ENCODE results near the gene CA14. TPM values are rescaled to one million over a fixed set of nuclear protein-coding genes. Genes with fewer than 3 reads are reported as not detected.
"Not testable (repeated sequence)": the region's sequence is repeated elsewhere in the genome, so short reads cannot be mapped to it uniquely, and the experiment has no call there.

Gene CA14
- total RNA-seq (not detected), total RNA-seq (0 to 0.13 (median 0) reads per million in 172 experiments)
- polyA plus RNA-seq (2013, experiment 1 of 2) = 1.0 TPM
- polyA plus RNA-seq (2013, experiment 2 of 2) = 2.0 TPM

DNA sequence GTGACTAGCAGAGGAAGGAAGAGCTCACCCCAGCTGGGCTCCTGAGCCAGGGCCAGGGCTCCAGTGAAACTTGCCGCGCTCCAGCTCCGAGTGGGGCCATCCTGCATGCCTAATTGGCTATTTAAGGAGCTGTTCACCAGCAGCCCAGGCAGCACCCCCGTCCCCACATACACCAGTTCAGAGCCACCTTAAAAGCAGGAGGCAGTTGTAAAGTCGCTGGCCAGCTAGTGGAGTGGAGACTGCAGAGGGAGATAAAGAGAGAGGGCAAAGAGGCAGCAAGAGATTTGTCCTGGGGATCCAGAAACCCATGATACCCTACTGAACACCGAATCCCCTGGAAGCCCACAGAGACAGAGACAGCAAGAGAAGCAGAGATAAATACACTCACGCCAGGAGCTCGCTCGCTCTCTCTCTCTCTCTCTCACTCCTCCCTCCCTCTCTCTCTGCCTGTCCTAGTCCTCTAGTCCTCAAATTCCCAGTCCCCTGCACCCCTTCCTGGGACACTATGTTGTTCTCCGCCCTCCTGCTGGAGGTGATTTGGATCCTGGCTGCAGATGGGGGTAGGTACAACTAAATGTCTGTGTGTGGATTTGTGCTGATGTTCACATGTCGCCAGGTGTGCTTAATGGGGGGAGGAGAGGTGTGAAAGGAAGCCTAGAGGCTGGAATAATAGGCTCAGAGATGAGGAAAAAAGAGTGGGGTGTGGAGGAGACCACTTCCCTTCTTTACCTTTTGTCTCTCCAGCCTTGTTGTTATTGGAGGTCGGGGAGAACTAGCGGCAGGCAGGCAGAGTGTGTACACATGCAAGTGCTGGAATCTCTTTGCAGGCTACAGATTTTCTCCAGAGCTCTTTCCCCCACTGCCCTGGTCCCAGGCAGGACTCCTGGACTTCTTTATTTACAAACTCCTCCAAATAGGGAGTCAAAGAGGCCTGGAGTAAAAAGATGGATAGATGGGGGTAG is at the start of gene CA14:
Gene CA14, plus strand, starts transcription at position 151 of the 962 bp plus-strand sequence. Its CDS starts 355 bp downstream, at position 506.
- no peak for ATAC-seq (ENCODE audit: poor library complexity)
- no peaks in the 10 kb centered on the region for H3K36me3 ChIP-seq (ENCODE audit: insufficient read depth, low read length)
- H3K27ac ChIP-seq (ENCODE audit: low read depth in 1 of 2, low read length in 2 of 2) = no peak within 1 kb of the TSS
- H3K9me3 Mint-ChIP-seq = no peaks in the 10 kb centered on the region
- ChIA-PET POLR2A (interaction anchor here (1.4 kb wide), 1 partner anchor 11 kb away, joined by 4 read pairs; no protein-coding TSS in a partner anchor), CTCF (no interaction called here)
- peaks cover 27 to 28% of the 10 kb centered on the region in 2 experiments for H3K27me3 ChIP-seq (ENCODE audit: control insufficient read depth in 1 of 2, insufficient read depth in 2 of 2, low read length in 2 of 2)
- no peak within 1 kb of the TSS for H3K27ac Mint-ChIP-seq
- TF ChIP-seq, protein P1, sequence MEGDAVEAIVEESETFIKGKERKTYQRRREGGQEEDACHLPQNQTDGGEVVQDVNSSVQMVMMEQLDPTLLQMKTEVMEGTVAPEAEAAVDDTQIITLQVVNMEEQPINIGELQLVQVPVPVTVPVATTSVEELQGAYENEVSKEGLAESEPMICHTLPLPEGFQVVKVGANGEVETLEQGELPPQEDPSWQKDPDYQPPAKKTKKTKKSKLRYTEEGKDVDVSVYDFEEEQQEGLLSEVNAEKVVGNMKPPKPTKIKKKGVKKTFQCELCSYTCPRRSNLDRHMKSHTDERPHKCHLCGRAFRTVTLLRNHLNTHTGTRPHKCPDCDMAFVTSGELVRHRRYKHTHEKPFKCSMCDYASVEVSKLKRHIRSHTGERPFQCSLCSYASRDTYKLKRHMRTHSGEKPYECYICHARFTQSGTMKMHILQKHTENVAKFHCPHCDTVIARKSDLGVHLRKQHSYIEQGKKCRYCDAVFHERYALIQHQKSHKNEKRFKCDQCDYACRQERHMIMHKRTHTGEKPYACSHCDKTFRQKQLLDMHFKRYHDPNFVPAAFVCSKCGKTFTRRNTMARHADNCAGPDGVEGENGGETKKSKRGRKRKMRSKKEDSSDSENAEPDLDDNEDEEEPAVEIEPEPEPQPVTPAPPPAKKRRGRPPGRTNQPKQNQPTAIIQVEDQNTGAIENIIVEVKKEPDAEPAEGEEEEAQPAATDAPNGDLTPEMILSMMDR (IDR thresholded peaks at IDR 0.05) = no peak
- peaks cover 40% of the 10 kb centered on the region for H3K27me3 Mint-ChIP-seq
- no peak within 1 kb of the TSS for H3K4me3 ChIP-seq (ENCODE audit: low read length)
- no peak for DNase-seq
- H3K36me3 Mint-ChIP-seq (ENCODE audit: low read depth) = no peaks in the 10 kb centered on the region
- peaks cover 12% of the 10 kb centered on the region for H3K4me1 Mint-ChIP-seq (ENCODE audit: low read depth)
- intact Hi-C loops (cut with DNase I, micrococcal nuclease) = loop anchor here (5.0 to 10.0 kb wide), 4 partner anchors 64 to 717 kb away; partner anchors contain the start of genes CERS2 (in 1 of the 2) and PRPF3 (in 1 of the 2)
- H3K9me3 ChIP-seq (ENCODE audit: control insufficient read depth in 1 of 2, insufficient read depth in 1 of 2, low read length in 2 of 2) = no peaks in the 10 kb centered on the region
- peaks cover 17% of the 10 kb centered on the region for H3K4me1 ChIP-seq (ENCODE audit: insufficient read depth, low read length)
- no peak within 1 kb of the TSS for H3K4me3 Mint-ChIP-seq

DNA sequence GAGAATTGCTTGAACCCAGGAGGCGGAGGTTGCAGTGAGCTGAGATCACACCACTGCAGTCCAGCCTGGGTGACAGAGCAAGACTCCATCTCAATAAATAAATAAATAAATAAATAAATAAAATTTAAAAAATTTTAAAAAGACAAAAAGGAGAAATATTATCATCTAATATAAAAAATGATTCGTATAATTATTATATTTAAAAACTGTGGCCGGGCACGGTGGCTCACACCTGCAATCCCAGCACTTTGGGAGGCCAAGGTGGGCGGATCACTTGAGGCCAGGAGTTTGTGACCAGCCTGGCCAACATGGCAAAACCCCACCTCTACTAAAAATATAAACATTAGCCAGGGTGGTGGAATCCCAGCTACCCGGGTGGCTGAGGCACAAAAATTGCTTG is 49.1 kb upstream of the CA14 start:
- H3K4me1 Mint-ChIP-seq (ENCODE audit: low read depth); H3K36me3 ChIP-seq (ENCODE audit: insufficient read depth, low read length); H3K4me3 ChIP-seq (ENCODE audit: low read length); POLR2A ChIA-PET; H3K4me1 ChIP-seq (ENCODE audit: insufficient read depth, low read length); H3K9me3 Mint-ChIP-seq; H3K4me3 Mint-ChIP-seq; CTCF ChIA-PET; intact Hi-C loops (cut with DNase I, micrococcal nuclease); H3K36me3 Mint-ChIP-seq (ENCODE audit: low read depth); H3K27ac Mint-ChIP-seq; H3K9me3 ChIP-seq (ENCODE audit: control insufficient read depth in 1 of 2, insufficient read depth in 1 of 2, low read length in 2 of 2); H3K27ac ChIP-seq (ENCODE audit: low read depth in 1 of 2, low read length in 2 of 2); H3K27me3 Mint-ChIP-seq; H3K27me3 ChIP-seq (ENCODE audit: control insufficient read depth in 1 of 2, insufficient read depth in 2 of 2, low read length in 2 of 2); ATAC-seq (ENCODE audit: poor library complexity); DNase-seq: not testable (repeated sequence)

DNA sequence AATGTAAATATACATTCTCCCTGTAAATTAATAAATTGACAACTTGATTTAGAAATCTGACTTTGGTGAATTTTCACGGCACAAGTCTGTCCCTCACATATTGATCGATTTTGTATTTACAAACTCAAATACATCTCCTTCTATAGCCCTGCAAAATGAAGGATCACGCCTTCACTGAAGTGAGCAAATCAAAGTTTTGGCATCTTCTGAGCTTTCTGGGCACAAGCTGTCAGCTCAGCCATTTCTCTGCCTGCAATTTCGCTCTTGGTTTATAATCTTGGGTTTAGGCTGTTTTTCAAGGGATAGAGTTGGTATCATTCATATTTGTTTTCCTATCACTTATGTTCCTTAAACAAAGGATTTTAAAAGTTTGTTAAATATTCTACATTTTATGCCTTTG is 47.5 kb upstream of the CA14 start:
- Mint-ChIP-seq H3K27ac (no peak overlapping the region), H3K36me3 (ENCODE audit: low read depth) (no peaks in the 10 kb centered on the region), H3K9me3 (no peaks in the 10 kb centered on the region), H3K4me1 (ENCODE audit: low read depth) (peaks cover 18% of the 10 kb centered on the region), H3K4me3 (no peak overlapping the region), H3K27me3 (no peaks in the 10 kb centered on the region)
- Histone ChIP-seq H3K4me1 (ENCODE audit: insufficient read depth, low read length) (peaks cover 16% of the 10 kb centered on the region), H3K9me3 (ENCODE audit: control insufficient read depth in 1 of 2, insufficient read depth in 1 of 2, low read length in 2 of 2) (no peaks in the 10 kb centered on the region), H3K4me3 (ENCODE audit: low read length) (no peak overlapping the region), H3K27me3 (ENCODE audit: control insufficient read depth in 1 of 2, insufficient read depth in 2 of 2, low read length in 2 of 2) (no peaks in the 10 kb centered on the region), H3K36me3 (ENCODE audit: insufficient read depth, low read length) (no peaks in the 10 kb centered on the region), H3K27ac (ENCODE audit: low read depth in 1 of 2, low read length in 2 of 2) (no peak overlapping the region)
- TF ChIP-seq, protein P1 (IDR thresholded peaks at IDR 0.05) = no peak
- ATAC-seq (ENCODE audit: poor library complexity) (no peak), DNase-seq (no peak)
- ChIA-PET POLR2A (no interaction called here), CTCF (interaction anchor here (1.0 to 1.6 kb wide), 3 partner anchors 9 to 46 kb away, joined by 3 to 5 read pairs (median 4); no protein-coding TSS in a partner anchor)
- intact Hi-C loops (cut with DNase I, micrococcal nuclease) = loop anchor here in 1 of 2 experiments (5.0 kb wide), 1 partner anchor 112 kb away; the partner anchor contains the start of gene PRPF3

Measured in CD4-positive, alpha-beta T cell (primary cell).